Hematopoietic multipotent progenitor cell treated with erythropoietin and hydrocortisone succinate and interleukin-3 and kit ligand, for 6 days (in vitro differentiated cells): ENCODE data around the gene COL4A1.

Experiments
- DNase-seq: peaks from one replicate; pipeline ENCODE4 v3.0.0-alpha.2; 2015

The COL4A1 gene

GRCh38 chr13:110156301-110157049 is 150.5 kb downstream of the COL4A1 start:
- no peak for DNase-seq

DNA sequence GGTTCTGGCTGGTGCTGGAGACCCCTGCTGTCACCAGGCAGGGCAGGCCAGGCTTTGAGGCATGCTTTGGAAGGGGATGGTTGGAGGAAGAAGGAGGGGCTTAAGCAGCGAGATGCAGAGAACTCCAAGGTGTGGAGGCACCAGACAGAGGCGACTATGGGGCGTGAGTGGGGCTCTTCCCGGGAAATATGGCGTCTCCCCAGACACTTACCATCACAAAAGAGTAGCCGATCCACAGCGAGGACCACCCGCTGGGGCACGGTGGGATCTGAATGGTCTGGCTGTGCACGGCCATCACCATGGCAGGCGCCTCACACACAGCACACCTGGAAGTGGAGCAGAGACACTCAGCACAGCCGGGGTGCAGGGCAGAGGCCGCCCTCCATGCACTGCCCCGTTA is 151.9 kb downstream of the COL4A1 start:
- no peak for DNase-seq

- no peak for DNase-seq
Measured at GRCh38 chr13:110154410-110154933, 152.5 kb downstream of the COL4A1 start.

GRCh38 chr13:110152351-110152750 is 154.6 kb downstream of the COL4A1 start:
- no peak for DNase-seq

DNA sequence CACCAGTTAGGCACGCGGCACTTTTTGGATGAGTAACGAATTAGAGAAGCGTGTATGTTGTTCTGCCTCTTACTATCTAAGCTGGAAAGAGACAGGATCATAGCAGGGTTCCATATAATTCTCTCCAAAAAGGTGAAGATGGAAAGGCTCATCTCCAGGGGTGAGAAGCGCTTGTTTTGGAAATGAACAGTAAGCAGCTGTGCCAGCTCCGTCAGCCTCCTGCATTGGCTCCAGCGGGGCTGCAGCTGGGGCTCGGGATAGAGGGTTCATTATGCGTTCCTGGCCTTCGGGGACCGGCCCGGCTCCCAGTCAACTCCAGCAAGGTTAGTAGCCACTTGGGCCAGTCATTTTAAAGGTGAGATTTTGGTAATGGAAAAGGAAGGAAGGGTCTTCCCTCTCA is 155.5 kb downstream of the COL4A1 start:
- DNase-seq: no peak

GRCh38 chr13:110150384-110151101 is 156.4 kb downstream of the COL4A1 start:
- no peak for DNase-seq

DNA sequence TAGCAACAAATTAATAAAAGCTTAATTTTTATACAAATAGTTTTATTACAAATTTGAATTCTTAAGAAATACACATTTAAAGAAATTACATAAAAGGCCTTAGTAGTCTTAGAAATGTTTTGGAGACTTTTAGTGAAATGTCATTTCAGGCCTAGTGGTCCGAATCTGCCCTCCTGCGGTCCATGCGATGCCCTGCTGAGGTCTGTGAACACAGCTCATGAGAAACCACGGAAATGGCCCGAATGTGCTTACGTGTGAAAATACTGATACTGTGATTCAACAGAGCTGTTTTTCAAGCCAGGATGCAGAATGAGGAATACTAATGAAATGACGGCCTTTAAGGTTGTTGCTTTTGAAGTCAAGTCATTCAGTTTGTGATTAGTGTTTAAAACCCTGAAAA is 157.9 kb downstream of the COL4A1 start:
- no peak for DNase-seq

GRCh38 chr13:110140099-110140498 is 166.9 kb downstream of the COL4A1 start:
- no peak for DNase-seq

DNA sequence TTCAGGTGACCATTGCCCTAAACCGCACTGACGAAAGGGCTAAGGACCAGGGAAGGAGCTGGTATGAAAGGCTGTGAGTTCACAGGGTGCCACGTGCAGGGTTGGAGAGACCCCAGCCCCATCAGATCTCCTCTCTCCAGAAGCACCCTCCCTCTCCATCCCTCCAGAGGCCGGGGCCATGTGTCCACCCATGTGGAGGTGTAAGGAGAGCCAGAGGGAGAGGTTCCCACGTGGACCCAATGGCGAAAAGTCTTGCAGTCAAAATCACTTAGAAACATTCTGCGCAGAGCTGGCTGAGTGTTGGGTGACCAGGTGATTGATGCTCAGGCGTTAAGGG is 168.3 kb downstream of the COL4A1 start:
- DNase-seq: no peak

- DNase-seq: peak; percentile 74
Measured at GRCh38 chr13:110138010-110138699, 168.8 kb downstream of the COL4A1 start.

GRCh38 chr13:110137680-110138009 is 169.3 kb downstream of the COL4A1 start:
- DNase-seq: peak; percentile 71

DNA sequence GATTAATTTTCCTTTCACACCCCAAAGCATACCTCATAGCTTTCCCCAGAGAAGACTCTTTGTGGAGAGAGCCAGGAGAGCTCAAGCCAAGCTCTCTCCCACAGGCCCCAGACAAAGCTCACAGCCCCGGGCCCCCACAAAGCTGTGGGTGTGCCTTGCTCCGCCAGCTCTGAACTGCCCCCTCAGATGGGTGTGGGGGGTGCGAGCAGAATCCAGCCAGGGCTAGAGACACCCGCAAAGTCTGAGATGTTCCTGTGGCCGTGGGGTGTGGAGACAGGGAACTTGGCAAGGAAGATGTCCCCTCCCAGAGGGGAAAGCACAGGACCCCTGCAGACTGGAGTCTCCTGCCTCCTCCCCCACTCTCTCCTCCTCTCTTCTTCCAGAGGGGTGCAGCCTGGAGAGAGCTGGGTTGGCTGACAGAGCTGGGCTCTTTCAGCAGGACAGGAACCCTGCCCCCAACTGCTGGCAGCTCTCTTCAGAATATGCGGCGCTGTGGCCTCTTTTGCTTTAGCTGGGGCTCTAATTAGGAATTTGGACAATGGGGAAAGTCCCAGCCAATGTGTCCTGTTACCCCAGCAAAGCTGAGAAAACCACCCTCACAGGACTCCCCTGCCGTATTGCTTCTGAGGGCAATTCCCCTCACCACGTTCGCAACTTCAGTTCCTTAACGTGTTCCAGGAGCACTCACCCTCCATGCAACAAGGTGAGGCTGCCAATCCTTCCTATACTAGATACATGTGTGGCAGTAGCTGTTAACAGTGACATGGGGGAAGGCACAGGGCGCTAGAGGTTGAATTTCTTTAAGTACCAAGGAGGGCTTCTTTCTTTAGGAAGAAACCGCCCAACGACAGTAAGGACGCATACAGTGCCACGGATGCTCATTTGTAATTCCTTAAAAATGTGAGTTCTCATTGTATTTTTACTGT is 170.0 kb downstream of the COL4A1 start:
- DNase-seq: no peak

DNA sequence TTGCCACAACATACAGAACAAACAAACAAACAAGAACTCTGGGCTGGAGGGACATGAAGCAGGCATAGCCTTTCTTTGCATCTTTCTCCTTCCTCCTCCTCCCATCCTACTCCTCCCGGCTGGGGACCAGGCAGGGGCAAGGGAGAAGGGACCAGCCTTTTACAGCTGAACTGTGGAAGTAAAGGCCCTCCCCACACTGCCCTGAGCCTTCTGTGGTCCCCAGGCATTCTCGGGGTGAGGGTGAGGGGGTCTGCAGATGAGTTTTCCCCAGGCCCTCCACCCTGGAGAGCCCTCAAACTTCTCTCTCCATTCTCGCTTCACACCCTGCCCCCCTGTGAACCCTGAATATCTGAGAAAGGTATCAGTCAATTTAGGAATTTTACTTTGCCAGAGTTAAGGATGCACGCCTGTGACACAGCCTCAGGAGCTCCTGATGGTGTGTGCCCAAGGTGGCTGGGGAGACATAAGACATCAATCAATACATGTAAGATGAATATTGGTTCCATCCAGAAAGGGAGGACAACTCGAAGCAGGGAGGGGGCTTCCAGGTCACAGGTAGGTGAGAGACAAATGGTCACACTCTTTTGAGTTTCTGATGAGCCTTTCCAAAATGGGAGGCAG is 170.9 kb downstream of the COL4A1 start:
- DNase-seq: no peak

DNA sequence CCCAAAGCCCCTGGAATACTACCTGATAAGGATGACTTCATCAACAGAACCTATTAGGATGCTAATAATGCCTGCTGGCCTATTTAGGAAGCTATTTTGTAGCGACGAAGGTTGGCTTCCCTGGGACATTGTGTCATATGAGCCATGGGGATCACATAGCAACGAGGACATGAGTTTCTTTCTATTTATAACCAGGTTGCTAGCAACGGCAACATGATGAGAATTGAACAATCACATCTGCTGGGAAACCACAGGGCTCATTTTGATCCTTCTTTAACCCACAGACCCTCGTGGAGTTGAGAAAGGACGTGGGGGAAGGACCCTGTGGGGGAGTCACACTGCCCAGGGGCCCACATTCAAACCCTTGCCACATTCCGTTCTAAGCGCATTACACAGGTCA is 172.2 kb downstream of the COL4A1 start:
- no peak for DNase-seq

DNA sequence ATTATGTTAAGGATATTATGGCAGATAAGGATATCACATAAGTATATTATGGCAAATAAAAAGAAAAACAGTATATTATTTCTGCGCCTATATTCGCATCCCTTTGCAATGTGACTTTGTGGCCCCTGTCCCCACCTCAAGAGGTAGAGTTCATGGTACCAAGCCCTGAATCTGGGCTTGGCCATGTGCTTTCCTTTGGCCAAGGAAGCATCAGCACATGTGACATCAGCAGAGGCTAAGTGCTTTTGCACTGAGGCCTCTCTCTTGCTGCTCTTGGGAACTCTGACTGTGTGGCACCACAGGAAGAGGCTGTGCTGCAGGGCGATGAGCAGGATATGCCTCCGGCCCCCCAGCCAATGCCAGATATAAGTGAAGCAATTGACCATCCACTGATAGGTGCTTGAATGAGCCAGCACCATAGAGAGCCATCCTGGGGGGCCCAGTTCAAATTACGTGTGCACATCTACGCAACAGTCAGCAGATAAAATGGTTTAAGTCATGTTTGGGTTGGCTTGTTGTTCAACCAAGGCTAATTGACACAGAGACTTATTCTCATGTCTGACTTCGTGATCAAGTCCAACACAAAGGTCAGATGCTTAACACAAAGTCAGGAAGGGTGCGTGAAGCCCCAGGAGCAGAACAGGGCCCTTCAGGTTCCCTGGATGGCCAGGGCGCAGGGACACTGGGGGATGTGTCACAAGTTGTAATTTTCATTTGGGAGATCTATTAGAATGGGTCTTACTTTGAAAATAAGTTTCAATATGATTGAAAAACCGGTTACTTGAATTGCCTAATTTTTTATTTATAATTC is 173.3 kb downstream of the COL4A1 start:
- no peak for DNase-seq

- no peak for DNase-seq
Measured at GRCh38 chr13:110132225-110132982, 174.6 kb downstream of the COL4A1 start.

DNA sequence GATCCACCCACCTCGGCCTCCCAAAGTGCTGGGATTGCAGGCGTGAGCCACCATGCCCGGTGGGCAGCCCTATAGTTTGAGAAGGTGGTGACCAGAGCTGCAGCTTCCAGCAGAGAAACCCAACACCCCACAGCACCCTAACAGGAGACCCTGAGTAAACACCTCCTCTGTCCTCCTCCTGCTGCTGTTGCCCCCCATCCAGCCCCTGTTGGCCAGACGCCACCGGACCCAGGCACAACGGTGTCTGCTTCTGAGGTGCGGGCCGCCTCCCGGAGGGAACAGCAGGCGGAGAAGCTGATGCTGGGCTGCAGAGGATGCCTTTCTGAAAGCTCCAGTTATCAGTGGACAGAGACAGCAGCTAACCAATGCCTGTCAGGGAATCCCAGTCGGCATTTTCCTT is 175.5 kb downstream of the COL4A1 start:
- no peak for DNase-seq

DNA sequence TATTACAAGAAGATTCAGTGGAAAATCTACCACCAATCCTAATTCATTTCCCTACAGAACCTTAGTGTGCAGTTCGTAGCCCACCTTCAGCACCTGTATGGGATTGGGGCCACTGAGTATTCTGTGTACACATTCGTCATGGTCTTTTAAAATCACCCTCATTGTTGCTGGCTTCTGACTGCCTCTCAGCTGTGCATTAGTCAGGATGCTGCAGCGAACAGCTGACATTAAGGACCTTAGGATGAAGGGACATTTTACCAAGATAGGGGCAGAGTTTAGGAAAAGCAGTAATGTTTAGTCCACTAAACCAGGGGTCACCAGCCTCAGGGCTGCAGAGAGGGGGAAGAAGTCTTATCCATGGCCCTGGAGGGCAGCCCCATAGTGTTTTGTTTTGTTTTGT is 176.5 kb downstream of the COL4A1 start:
- DNase-seq: no peak

GRCh38 chr13:110129539-110130186 is 177.3 kb downstream of the COL4A1 start:
- DNase-seq: no peak

DNA sequence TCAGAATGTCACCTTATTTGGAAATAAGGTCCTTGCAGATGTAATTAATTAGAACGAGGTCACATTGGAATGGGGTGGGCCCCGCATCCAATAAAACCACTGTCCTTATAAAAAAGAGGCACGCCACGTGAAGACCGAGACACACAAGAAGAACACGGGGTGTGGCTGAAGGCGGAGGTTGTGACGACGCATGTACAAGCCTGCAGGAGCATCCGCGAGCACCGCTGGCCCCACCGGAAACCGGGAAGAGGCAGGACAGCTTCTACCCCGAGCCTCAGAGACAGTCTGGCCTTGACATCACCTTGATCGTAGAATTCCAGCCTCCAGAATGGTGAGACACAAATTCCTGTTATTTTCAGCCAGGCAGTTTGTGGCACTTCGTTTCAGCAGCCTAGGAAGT is 177.9 kb downstream of the COL4A1 start:
- no peak for DNase-seq
